Measurements from ENCODE around the gene IGSF21. TPM values are rescaled to one million over a fixed set of nuclear protein-coding genes. Genes with fewer than 3 reads are reported as not detected.

IGSF21 gene
- total and polyA plus RNA-seq, 2 of the 8 experiments (the other 6 are each of a cell fraction or from before 2014, with no cell fraction given): 22.5 to 28.5 TPM

DNA sequence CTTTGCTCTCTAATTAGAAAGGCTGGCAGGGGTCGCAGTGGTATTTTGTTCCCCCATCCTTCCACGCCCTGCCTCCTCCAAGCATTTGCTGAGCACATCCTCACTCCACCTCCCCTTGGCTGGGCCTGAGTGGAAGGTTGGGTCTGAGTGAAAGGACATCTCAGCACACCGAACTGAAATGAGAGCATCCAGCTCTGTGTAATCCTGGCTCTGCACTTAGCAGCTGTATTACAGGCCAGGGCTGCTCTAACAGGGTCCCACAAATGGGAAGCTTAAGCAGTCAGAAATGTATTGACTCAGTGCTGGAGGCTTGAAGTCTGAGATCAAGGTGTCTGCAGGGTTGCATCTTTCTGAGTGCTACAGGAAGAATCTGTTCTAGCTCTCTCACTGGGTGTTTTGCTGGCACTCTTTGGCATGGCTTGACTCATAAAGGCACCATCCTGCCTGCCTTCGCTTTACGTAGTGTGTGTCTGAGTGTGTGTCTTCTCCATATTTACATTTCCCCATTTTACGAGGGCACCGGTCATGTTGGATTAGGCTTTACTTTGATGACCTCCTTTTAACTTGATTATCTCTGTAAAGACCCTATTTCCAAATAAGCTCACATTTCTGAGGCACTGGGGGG, 48.5 kb upstream of the IGSF21 start (continued):
- TF ChIP-seq CHD2 (IDR thresholded peaks at IDR 0.05; ENCODE audit: low read length) (no peak), SUZ12 (IDR thresholded peaks at IDR 0.05; ENCODE audit: low read length) (no peak), USF2 (IDR thresholded peaks at IDR 0.05; ENCODE audit: low read length) (no peak), POLR2AphosphoS5 (IDR thresholded peaks at IDR 0.05; ENCODE audit: low read depth, low read length) (no peak), ATF3 (IDR thresholded peaks at IDR 0.05; ENCODE audit: insufficient read depth, low read depth, low read length) (no peak)
